ENCODE data around the gene ARID4B. TPM values are rescaled to one million over a fixed set of nuclear protein-coding genes. Genes with fewer than 3 reads are reported as not detected.

ARID4B gene
- total and polyA plus RNA-seq, 8 donors, result 29.0 to 57.9 (median 49.9) TPM

DNA sequence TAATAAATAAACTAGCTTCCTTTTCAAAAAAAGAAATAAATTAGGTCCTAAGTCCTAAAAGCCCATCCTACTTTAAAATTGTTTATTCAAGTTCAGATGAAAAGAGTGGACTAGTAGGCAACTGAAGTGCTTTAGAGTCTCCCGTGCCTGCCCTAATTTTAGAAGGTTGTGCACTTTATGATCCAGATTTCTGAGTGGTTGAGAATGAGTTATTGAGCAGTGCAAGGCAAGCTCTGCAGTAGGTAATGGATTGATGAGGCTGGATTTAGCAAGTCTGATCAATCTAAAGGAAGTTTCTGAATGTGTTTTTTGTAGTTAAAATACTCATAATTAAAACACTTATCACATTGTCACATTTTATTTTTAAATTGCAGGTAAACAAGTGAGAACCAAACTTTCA is 13.4 kb upstream of the ARID4B start:
- no peak overlapping the region for H3K27ac ChIP-seq
- intact Hi-C loops (cut with DNase I), result no loop called here
- H3K4me3 ChIP-seq, result no peak overlapping the region
- TF ChIP-seq, protein P1, sequence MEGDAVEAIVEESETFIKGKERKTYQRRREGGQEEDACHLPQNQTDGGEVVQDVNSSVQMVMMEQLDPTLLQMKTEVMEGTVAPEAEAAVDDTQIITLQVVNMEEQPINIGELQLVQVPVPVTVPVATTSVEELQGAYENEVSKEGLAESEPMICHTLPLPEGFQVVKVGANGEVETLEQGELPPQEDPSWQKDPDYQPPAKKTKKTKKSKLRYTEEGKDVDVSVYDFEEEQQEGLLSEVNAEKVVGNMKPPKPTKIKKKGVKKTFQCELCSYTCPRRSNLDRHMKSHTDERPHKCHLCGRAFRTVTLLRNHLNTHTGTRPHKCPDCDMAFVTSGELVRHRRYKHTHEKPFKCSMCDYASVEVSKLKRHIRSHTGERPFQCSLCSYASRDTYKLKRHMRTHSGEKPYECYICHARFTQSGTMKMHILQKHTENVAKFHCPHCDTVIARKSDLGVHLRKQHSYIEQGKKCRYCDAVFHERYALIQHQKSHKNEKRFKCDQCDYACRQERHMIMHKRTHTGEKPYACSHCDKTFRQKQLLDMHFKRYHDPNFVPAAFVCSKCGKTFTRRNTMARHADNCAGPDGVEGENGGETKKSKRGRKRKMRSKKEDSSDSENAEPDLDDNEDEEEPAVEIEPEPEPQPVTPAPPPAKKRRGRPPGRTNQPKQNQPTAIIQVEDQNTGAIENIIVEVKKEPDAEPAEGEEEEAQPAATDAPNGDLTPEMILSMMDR (IDR thresholded peaks at IDR 0.05), result no peak
- no peak for DNase-seq
- H3K36me3 ChIP-seq, result peaks cover 0 to 65% of the 10 kb centered on the region in 2 donors
- no peaks in the 10 kb centered on the region for H3K9me3 ChIP-seq
- ATAC-seq, result no peak
- H3K4me1 ChIP-seq, result peaks cover 9 to 12% of the 10 kb centered on the region in 2 donors
- no peaks in the 10 kb centered on the region for H3K27me3 ChIP-seq

DNA sequence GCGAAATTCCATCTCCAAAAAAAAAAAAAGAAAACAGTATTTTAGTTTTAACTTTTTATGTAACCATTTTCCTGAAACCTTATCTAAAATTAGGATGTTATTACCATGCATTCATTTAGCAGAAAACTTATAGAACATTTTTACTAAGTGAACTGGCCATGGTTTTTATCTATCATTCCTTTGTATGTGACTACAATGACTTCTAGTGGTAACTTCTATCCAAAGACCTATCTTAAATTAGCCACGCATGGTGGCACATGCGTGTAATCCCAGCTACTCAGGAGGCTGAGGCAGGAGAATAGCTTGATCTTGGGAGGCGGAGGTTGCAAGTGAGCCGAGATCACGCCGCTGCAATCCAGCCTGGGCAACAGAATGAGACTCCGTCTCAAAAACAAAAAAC is 11.8 kb upstream of the ARID4B start:
- TF ChIP-seq, protein P1 (IDR thresholded peaks at IDR 0.05), result no peak
- no peak for DNase-seq
- Histone ChIP-seq H3K9me3 (no peaks in the 10 kb centered on the region), H3K36me3 (peaks cover 0 to 73% of the 10 kb centered on the region in 2 donors), H3K27ac (no peak overlapping the region), H3K4me3 (no peak overlapping the region), H3K4me1 (peaks cover 9 to 15% of the 10 kb centered on the region in 2 donors), H3K27me3 (no peaks in the 10 kb centered on the region)
- no peak for ATAC-seq
- intact Hi-C loops (cut with DNase I), result no loop called here

DNA sequence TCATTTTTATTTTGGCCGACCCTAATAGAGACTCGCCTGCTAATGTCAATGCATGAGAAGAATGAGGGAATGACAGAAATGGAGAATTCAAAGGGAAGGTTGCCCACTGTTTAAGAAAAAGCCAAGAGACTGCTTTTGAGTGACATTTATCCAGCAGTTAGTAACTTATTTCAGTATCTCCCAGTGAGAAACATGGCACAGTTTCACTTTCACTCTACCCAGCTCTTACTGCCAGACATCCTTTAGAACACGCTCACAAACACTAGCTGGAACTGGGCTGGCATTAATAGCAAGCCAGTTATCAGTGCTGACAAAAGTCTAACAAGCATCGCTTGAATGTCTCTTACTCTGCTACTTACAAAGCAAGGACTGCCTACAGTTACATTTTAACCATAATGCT is 8.9 kb upstream of the ARID4B start:
- H3K4me1 ChIP-seq, result peaks cover 10 to 34% of the 10 kb centered on the region in 2 donors
- ATAC-seq (peak; percentile 85), DNase-seq (peak in 1 of 4 donors; percentile 23)
- no peak overlapping the region for H3K4me3 ChIP-seq
- intact Hi-C loops (cut with DNase I), result no loop called here
- no peaks in the 10 kb centered on the region for H3K9me3 ChIP-seq
- TF ChIP-seq, protein P1 (IDR thresholded peaks at IDR 0.05), result no peak
- H3K27ac ChIP-seq, result peak overlapping the region in 1 of 2 donors; percentile 53
- H3K36me3 ChIP-seq, result peaks cover 0 to 53% of the 10 kb centered on the region in 2 donors
- H3K27me3 ChIP-seq, result no peaks in the 10 kb centered on the region

DNA sequence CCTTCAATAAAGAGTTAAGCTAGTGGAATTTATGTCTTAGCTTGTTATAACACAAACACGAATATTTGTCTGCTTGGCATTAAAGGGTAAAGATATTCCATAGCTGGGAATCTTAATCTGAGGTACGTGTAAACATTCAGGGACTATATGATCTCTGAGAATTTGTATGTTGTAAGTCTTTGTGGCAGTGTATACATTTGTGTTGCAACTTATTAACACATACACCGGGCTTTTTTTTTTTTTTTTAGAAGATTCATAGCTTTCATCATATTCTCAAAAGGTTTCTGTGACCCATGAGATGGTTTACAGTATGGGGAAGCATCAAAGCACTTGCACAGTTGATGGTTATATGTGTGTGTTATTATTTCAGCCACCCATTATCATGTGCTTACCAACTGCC is 3.4 kb upstream of the ARID4B start:
- Histone ChIP-seq H3K4me3 (no peak overlapping the region), H3K9me3 (no peaks in the 10 kb centered on the region), H3K27me3 (no peaks in the 10 kb centered on the region), H3K36me3 (peaks cover 0 to 13% of the 10 kb centered on the region in 2 donors), H3K4me1 (peaks cover 14 to 49% of the 10 kb centered on the region in 2 donors), H3K27ac (no peak overlapping the region)
- intact Hi-C loops (cut with DNase I), result no loop called here
- TF ChIP-seq, protein P1 (IDR thresholded peaks at IDR 0.05), result no peak
- DNase-seq (no peak), ATAC-seq (no peak)

- DNase-seq, result no peak
- intact Hi-C loops (cut with DNase I), result no loop called here
- H3K27ac ChIP-seq, result peak overlapping the region in 1 of 2 donors; percentile 97
- TF ChIP-seq, protein P1 (IDR thresholded peaks at IDR 0.05), result no peak
- no peaks in the 10 kb centered on the region for H3K27me3 ChIP-seq
- no peak for ATAC-seq
- peak overlapping the region in 1 of 2 donors; percentile 99 for H3K4me3 ChIP-seq
- H3K36me3 ChIP-seq, result peaks cover 0 to 8% of the 10 kb centered on the region in 2 donors
- peaks cover 18 to 51% of the 10 kb centered on the region in 2 donors for H3K4me1 ChIP-seq
- H3K9me3 ChIP-seq, result no peaks in the 10 kb centered on the region
Observed at GRCh38 chr1:235330918-235331285, 2.9 kb upstream of the ARID4B start.

Measured in left lung (tissue), 10 donors.